ENCODE results near the gene TSSK3. TPM values are rescaled to one million over a fixed set of nuclear protein-coding genes. Genes with fewer than 3 reads are reported as not detected.
A peak's percentile ranks its signal among the peaks of the same experiment; 100 is the strongest.

Gene TSSK3
- total RNA-seq, 1 experiment from 2014 or later: 1.6 TPM

DNA sequence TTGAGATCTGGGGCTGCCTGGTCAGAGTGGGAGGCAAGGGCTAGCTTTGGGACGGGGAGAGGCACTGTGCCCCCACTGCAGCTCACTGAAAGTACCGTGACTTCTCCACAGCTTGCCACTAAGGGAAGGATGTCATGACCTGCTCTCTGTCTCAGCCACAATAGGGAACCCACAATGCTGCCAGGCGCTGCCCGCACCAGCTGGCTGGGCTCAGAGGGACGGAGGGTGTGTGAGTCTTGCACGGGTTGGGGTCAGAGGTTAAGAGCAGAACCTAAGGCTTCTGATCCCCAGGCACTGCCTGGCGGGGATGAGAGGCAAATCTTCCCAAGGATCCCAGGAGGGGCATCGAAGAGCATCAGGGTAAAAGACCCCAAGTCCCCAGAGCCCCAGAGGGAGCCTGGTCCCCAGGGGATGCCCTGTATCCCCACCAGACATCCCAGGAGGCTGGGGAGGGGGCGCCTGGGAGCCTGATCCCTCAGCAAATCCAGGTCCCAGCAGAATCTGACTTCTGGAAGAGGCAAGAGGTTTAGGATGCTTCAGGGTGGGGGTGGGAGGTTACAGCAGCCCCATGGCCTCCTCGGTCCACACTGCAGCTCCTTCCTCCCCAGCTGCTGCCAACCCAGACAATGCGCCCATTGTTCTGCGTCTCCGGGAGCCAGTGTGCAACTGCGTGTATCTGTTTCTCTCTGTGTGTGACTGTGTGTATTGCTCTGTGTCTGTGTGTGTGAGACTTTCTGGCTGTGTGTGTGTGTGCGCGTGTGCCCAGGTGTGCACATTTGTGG is 24.3 kb upstream of the TSSK3 start:
- H3K27ac Mint-ChIP-seq: no peak overlapping the region; a peak in 1 of 7 replicates
- Histone ChIP-seq H3K23ac (ENCODE audit: insufficient read length, low read depth, low read length) (no peak overlapping the region), H3T11ph (ENCODE audit: low read length) (no peak overlapping the region), H2AK5ac (ENCODE audit: insufficient read length, low read length) (no peak overlapping the region), H3K18ac (ENCODE audit: insufficient read length, low read depth, low read length) (no peak overlapping the region), H2BK20ac (ENCODE audit: low read depth, low read length, poor library complexity, severe bottlenecking) (no peak overlapping the region), H3K4ac (ENCODE audit: low read depth, low read length) (no peak overlapping the region), H3K79me1 (ENCODE audit: insufficient read depth, low read depth, low read length, poor library complexity, severe bottlenecking) (no peaks in the 10 kb centered on the region), H3K23me2 (ENCODE audit: insufficient read length, low read depth, low read length, poor library complexity, severe bottlenecking) (peaks cover 11% of the 10 kb centered on the region), H3K9ac (ENCODE audit: extremely low read depth, insufficient read length, low read length) (no peak overlapping the region), H3K56ac (ENCODE audit: insufficient read length, low read depth, low read length) (no peak overlapping the region), H3K79me2 (ENCODE audit: insufficient read depth, low read length) (peaks cover 6% of the 10 kb centered on the region; the same call in 1 of the 2 replicates), H3K14ac (ENCODE audit: insufficient read depth, low read length) (no peak overlapping the region), H3K4me1 (ENCODE audit: insufficient read depth, low read length) (no peaks in the 10 kb centered on the region; the same call in 1 of the 2 replicates), H2BK5ac (ENCODE audit: insufficient read length, low read length) (no peak overlapping the region), H2AFZ (ENCODE audit: low read length) (no peak overlapping the region), H3K9me3 (ENCODE audit: control insufficient read depth, low read depth, low read length) (no peaks in the 10 kb centered on the region), H4K20me1 (ENCODE audit: control insufficient read depth, insufficient read depth, insufficient read length) (no peaks in the 10 kb centered on the region), H2BK12ac (ENCODE audit: insufficient read length, low read depth, low read length) (no peak overlapping the region), H2BK120ac (ENCODE audit: low read depth, low read length, poor library complexity, severe bottlenecking) (no peak overlapping the region), H4K5ac (ENCODE audit: insufficient read length, low read depth, low read length) (no peak overlapping the region), H3K27ac (ENCODE audit: insufficient read length, low read depth, low read length) (no peak overlapping the region), H4K8ac (replicated peaks; ENCODE audit: insufficient read length, low read depth, low read length) (no peak overlapping the region), H3K4me2 (ENCODE audit: insufficient read depth, insufficient read length, low read length) (no peak overlapping the region), H3K27me3 (ENCODE audit: insufficient read depth, low read length) (peaks cover 2% of the 10 kb centered on the region; the same call in 1 of the 2 replicates), H2BK15ac (ENCODE audit: low read depth, low read length) (no peak overlapping the region), H4K91ac (ENCODE audit: insufficient read length, low read depth, low read length) (no peak overlapping the region)
- no peak for DNase-seq
- H3K9me3 Mint-ChIP-seq: no peaks in the 10 kb centered on the region; a peak in 1 of 5 replicates
- H3K36me3 Mint-ChIP-seq (ENCODE audit: insufficient read depth in 1 of 3, low read depth in 3 of 3): peaks cover 15 to 21% (median 19%) of the 10 kb centered on the region in 3 experiments
- peak overlapping the region in 1 of 2 experiments; percentile 17; a peak in 3 of 5 replicates for H3K4me3 Mint-ChIP-seq
- TF ChIP-seq CTCF (conservative IDR thresholded peaks at IDR 0.05): no peak
- H3K27me3 Mint-ChIP-seq (ENCODE audit: low read depth): peaks cover 36% of the 10 kb centered on the region
- peaks cover 31 to 44% of the 10 kb centered on the region in 2 experiments for H3K4me1 Mint-ChIP-seq
- no CpG with 5 or more reads among the region's 16 CpGs for WGBS (ENCODE audit: extremely low coverage, insufficient read length, low lambda C conversion rate)

All from H9 (cell line).